Subcutaneous abdominal adipose tissue (tissue), 5 donors: Measurements from ENCODE around the gene FETUB.
"Not testable (repeated sequence)": the region's sequence is repeated elsewhere in the genome, so short reads cannot be mapped to it uniquely, and the experiment has no call there.

Experiments
- H3K27ac ChIP-seq: one replicate; pipeline ENCODE4 v1.7.0; 2013; ENCODE audit warnings: low read depth, mild to moderate bottlenecking, inconsistent platforms, low read length, moderate library complexity
- H3K27me3 ChIP-seq, 5 donors: one replicate each; pipeline ENCODE4 v1.7.0; 2013; ENCODE audit warnings: low read length in 5 of 5, inconsistent platforms in 1 of 5; ENCODE audit not compliant: control insufficient read depth in 5 of 5, insufficient read depth in 4 of 5
- H3K36me3 ChIP-seq, 5 donors: one replicate each; pipeline ENCODE4 v1.7.0; 2013; ENCODE audit warnings: low read length in 5 of 5; ENCODE audit not compliant: control insufficient read depth in 5 of 5, insufficient read depth in 5 of 5
- H3K4me1 ChIP-seq, 5 donors: one replicate each; pipeline ENCODE4 v1.7.0; 2013; ENCODE audit warnings: low read length in 5 of 5, mild to moderate bottlenecking in 3 of 5, moderate library complexity in 1 of 5; ENCODE audit not compliant: control insufficient read depth in 5 of 5, insufficient read depth in 5 of 5
- H3K4me3 ChIP-seq, 5 donors: one replicate each; pipeline ENCODE4 v1.7.0; 2013; ENCODE audit warnings: low read length in 5 of 5, low read depth in 1 of 5
- H3K9ac ChIP-seq, 5 donors: one replicate each; pipeline ENCODE4 v1.7.0; 2013; ENCODE audit warnings: low read length in 5 of 5, mild to moderate bottlenecking in 4 of 5, moderate library complexity in 3 of 5
- H3K9me3 ChIP-seq, 5 donors: one replicate each; pipeline ENCODE4 v1.7.0; 2013; ENCODE audit warnings: low read length in 5 of 5; ENCODE audit not compliant: control insufficient read depth in 5 of 5
- donor health status: healthy.
- donor health status: healthy.
- donor health status: healthy.
- donor health status: healthy.
- donor health status: healthy.

Gene FETUB

DNA sequence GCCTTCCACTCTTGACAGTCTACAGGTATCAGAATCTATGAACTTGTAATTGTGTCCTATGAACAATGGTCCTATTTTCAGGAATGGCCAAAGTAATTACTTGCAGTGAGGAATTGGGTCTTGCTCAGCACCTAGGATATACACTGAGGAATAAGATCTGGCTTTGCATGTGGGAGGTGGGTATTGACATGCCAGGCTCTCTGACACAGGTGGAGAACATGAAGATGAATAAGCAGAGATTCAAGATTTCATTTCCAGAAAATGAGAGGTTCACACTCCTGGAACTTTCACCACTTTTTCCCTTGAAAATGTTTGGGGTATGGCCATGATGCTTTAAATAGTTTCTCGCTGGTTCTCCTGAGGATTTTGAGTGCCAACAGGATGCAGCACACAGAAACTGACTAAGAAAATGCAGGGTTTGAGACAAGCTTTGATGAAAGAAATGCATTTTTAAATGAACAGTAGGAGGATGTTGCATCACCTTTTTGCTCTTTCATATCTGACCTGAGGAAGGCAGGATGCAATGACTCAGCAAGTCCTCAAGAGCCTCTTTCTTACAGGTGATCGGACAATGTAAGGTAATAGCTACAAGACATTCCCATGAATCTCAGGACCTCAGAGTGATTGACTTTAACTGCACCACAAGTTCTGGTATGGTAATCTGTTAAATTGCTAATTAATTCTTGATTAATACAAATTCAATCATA lies 29.3 kb downstream of the FETUB start:
- Histone ChIP-seq H3K9me3 (no peaks in the 10 kb centered on the region), H3K36me3 (no peaks in the 10 kb centered on the region), H3K9ac (no peak overlapping the region), H3K27me3 (peaks cover 9 to 10% (median 9%) of the 10 kb centered on the region in 5 donors), H3K27ac (no peak overlapping the region), H3K4me3 (no peak overlapping the region), H3K4me1 (no peaks in the 10 kb centered on the region)

DNA sequence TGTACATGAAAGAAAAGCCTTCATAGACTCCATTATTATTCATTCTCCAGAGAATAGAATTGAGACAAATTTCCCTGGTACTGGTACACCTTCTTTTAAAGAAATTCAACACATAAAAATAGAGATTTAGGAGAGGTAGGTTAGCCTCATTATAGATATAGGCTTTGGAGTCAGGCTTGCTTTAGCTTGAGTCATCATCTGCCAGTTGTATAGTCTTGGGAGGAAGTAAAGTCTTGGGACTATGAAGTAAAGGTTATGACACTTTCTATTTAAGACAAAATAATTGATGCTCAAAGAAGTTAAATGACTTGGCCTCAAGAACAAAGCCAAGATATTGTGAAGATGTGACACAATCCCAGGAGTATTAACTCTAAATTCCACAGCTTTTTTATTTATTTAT lies 30.0 kb downstream of the FETUB start:
- Histone ChIP-seq H3K9ac (no peak overlapping the region), H3K4me3 (no peak overlapping the region), H3K27me3 (peaks cover 5 to 12% (median 7%) of the 10 kb centered on the region in 5 donors), H3K9me3 (no peaks in the 10 kb centered on the region), H3K4me1 (no peaks in the 10 kb centered on the region), H3K36me3 (no peaks in the 10 kb centered on the region), H3K27ac (no peak overlapping the region)

DNA sequence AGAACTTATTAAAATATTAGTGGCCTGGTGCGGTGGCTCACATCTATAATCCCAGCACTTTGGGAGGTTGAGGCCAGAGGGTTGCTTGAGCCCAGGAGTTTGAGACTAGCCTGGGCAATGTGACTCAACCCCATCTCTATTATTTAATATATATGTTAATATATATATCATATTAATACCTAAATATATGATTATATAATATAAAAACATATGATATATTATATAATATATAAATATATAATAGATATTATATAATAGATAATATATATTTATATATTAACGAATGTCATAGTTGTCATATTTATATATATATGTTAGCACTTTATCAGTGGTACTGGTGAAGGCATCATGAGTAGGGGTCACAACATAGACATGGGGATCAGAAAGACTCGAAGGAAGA lies 30.9 kb downstream of the FETUB start:
- H3K27ac ChIP-seq, result no peak overlapping the region
- peaks cover 2 to 12% (median 6%) of the 10 kb centered on the region in 5 donors for H3K27me3 ChIP-seq
- no peak overlapping the region for H3K9ac ChIP-seq
- H3K4me3 ChIP-seq, result no peak overlapping the region
- no peaks in the 10 kb centered on the region for H3K4me1 ChIP-seq
- no peaks in the 10 kb centered on the region for H3K9me3 ChIP-seq
- H3K36me3 ChIP-seq, result no peaks in the 10 kb centered on the region

DNA sequence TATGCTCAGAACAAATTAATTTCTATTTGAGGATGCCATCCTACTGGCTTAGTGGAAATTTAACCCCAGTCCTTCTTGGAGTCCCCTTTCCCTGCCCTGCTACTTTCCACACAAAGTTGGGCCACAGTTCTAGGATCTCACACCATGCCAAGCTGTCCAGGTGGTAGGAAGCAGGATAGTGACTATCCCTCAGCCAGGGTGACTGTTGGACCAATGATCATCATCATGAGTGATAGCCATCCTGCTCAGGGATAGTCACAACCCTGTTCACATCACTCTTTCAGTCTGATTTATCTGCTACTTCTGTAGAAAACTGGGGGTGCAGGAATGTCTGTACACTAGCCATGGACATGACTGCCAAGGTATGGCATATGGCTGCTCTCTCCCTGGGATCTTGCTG lies 38.4 kb downstream of the FETUB start:
- no peaks in the 10 kb centered on the region for H3K4me1 ChIP-seq
- peaks cover 0 to 9% (median 5%) of the 10 kb centered on the region in 5 donors for H3K27me3 ChIP-seq
- no peaks in the 10 kb centered on the region for H3K9me3 ChIP-seq
- H3K4me3 ChIP-seq, result no peak overlapping the region
- no peak overlapping the region for H3K27ac ChIP-seq
- H3K36me3 ChIP-seq, result no peaks in the 10 kb centered on the region
- H3K9ac ChIP-seq, result no peak overlapping the region

DNA sequence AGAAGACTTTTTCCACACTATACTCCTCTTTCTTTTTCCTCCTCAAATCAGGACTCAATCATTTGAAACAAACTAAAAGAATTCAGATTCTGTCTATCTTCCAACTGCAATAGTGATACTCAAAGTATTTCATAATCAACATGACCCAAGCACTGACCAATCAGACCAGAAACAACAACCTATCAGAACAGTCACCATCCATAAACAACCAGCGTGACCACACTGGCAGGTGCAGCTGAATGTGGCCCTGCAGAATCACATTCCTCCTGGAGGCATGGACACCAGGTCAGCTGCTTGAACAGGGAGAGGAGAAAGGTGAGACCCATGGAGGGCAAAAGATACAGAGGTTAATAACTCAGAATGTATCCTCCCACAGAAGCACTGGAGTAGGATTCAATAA lies 39.0 kb downstream of the FETUB start:
- H3K9me3 ChIP-seq, result no peaks in the 10 kb centered on the region
- no peaks in the 10 kb centered on the region for H3K4me1 ChIP-seq
- H3K4me3 ChIP-seq, result no peak overlapping the region
- H3K27ac ChIP-seq, result no peak overlapping the region
- H3K27me3 ChIP-seq, result peaks cover 0 to 8% (median 5%) of the 10 kb centered on the region in 5 donors
- no peak overlapping the region for H3K9ac ChIP-seq
- H3K36me3 ChIP-seq, result no peaks in the 10 kb centered on the region

DNA sequence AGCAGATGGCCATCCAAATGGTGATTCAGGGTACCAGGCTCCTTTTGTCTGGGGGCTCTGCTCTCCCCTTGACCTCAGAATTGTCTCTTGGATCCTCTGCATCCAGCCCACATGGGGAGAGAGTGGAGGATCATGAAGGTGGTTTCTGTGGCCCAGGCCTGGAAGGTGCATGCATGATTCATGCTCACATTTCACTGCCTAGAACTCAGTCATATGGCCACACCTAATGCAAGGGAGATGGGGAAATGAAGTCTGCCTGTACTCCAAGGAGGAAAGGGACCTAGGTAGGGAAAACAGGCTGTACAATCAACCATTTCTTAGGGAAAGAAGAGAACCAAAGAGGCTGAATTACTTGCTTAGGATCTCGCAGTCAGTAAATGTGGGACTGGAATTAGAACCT lies 40.7 kb downstream of the FETUB start:
- Histone ChIP-seq H3K9ac (no peak overlapping the region), H3K9me3 (peaks cover 0 to 5% (median 0%) of the 10 kb centered on the region in 5 donors), H3K4me1 (no peaks in the 10 kb centered on the region), H3K27me3 (peaks cover 0 to 11% (median 4%) of the 10 kb centered on the region in 5 donors), H3K36me3 (no peaks in the 10 kb centered on the region), H3K4me3 (no peak overlapping the region), H3K27ac (no peak overlapping the region)

DNA sequence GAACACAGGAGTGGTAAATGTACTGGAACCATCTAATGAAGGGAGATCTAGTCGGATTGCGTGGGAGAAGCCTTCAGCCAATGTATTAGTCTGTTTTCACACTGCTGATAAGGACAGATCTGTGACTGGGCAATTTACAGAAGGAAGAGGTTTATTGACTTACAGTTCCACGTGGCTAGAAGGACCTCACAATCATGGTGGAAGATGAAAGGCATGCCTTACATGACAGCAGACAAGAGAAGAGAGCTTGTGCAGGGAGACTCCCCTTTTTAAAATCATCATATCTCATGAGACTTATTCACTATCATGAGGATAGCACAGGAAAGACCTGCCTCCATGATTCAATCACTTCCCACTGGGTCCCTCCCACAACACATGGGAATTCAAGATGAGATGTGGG lies 42.6 kb downstream of the FETUB start:
- Histone ChIP-seq H3K9ac (no peak overlapping the region), H3K9me3 (peaks cover 0 to 5% (median 0%) of the 10 kb centered on the region in 5 donors), H3K27ac (no peak overlapping the region), H3K4me3 (no peak overlapping the region), H3K27me3 (peaks cover 0 to 7% (median 0%) of the 10 kb centered on the region in 5 donors), H3K4me1 (no peaks in the 10 kb centered on the region), H3K36me3 (no peaks in the 10 kb centered on the region)

DNA sequence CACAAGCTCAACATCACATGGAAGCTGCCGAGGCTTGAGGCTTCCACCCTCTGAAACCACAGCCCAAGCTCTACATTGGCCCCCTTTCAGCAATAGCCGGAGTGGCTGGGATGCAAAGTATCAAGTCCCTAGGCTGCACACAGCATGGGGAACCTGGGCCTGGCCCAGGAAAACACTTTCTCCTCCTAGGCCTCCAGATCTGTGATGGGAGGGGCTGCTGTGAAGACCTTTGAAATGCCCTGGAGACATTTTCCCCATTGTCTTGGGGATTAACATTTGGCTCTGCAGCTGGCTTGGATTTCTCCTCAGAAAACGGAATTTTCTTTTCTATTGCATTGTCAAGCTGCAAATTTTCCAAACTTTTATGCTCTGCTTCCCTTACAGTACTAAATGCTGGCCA lies 43.8 kb downstream of the FETUB start:
- Histone ChIP-seq H3K4me3 (no peak overlapping the region), H3K36me3 (no peaks in the 10 kb centered on the region), H3K9ac (no peak overlapping the region), H3K9me3 (peaks cover 0 to 5% (median 0%) of the 10 kb centered on the region in 5 donors), H3K4me1 (no peaks in the 10 kb centered on the region), H3K27ac (no peak overlapping the region), H3K27me3 (peaks cover 0 to 4% (median 0%) of the 10 kb centered on the region in 5 donors)

DNA sequence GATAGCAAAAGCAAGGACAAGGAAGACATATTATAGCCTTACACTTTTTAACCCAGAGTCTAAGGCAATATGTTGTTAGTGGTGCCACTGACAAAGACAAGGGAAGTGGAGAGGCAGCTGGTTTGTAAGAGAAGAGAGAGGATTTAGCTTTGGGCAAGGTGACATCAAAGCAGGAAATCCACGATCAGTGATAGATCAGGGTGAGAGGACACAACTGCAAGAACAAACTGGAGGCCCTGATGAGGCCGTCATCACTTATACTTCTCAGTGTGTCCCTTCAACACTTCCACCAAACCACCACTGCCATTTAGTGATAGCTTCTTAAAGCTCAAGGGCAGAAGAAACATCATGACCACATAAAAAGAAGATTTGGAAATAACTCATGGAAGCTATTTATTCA lies 46.3 kb downstream of the FETUB start:
- not testable (repeated sequence) for H3K36me3 ChIP-seq, H3K4me1 ChIP-seq, H3K27ac ChIP-seq, H3K4me3 ChIP-seq, H3K27me3 ChIP-seq, H3K9ac ChIP-seq, H3K9me3 ChIP-seq

DNA sequence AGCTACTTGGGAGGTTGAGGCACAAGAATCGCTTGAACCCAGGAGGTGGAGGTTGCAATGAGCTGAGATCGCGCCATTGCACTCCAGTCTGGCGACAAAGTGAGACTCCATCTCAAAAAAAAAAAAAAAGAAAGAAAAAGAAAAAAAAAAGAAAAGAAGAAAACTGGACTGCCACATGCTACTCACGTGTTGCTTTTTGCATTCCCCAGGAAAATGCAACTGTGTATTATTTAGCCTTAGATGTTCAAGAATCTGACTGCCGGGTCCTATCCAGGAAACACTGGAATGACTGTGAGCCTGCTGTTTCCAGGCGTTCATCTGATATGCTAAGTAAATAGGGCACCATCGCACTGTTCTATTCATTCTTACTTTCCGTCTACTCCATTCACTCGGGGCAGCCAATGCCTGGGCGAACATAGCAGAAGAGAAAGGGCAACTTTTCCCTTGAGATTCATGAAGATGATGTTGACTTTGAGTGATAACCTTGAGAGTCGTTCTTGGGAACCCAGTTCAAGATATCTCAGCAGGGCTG lies 47.0 kb downstream of the FETUB start:
- Histone ChIP-seq H3K27me3 (peaks cover under 1 to 4% (median 4%) of the 10 kb centered on the region in 5 donors), H3K9me3 (peaks cover 0 to 5% (median 0%) of the 10 kb centered on the region in 5 donors), H3K4me3 (no peak overlapping the region), H3K27ac (no peak overlapping the region), H3K36me3 (no peaks in the 10 kb centered on the region), H3K9ac (no peak overlapping the region), H3K4me1 (no peaks in the 10 kb centered on the region)
